ENCODE data around the gene SLC5A8. TPM values are rescaled to one million over a fixed set of nuclear protein-coding genes. Genes with fewer than 3 reads are reported as not detected.

The SLC5A8 gene
- total RNA-seq, 1 experiment from 2014 or later: 0.07 TPM

DNA sequence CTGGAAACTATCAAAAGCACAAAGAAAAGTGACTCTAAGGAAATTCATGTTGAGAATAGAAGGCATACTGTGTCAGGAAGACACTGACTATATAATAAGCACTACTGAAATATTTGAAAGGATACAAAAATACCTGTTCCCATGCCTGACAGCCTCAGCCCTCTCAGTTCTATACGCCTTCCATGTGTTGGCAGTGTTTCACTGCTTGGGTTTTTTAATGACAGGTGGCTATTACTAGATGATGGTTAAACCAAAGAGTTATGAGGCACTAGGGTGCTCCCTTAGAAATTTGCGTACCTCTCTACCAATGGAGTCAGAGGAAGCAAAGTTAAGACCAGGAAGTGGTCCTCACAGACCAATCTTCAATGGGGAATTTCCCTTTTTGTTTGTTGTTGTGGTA is 25.6 kb upstream of the SLC5A8 start:
- DNase-seq: no peak
- H2AK5ac ChIP-seq (ENCODE audit: insufficient read length, low read length): no peak overlapping the region
- no peak overlapping the region for H2BK20ac ChIP-seq (ENCODE audit: low read depth, low read length, poor library complexity, severe bottlenecking)
- no peak overlapping the region for H4K8ac ChIP-seq (replicated peaks; ENCODE audit: insufficient read length, low read depth, low read length)
- H3K27ac ChIP-seq (ENCODE audit: insufficient read length, low read depth, low read length): no peak overlapping the region
- H3K36me3 Mint-ChIP-seq (ENCODE audit: insufficient read depth in 1 of 3, low read depth in 3 of 3): no peaks in the 10 kb centered on the region
- no peak overlapping the region for H2BK5ac ChIP-seq (ENCODE audit: insufficient read length, low read length)
- no peak overlapping the region; a peak in 1 of 7 replicates for H3K27ac Mint-ChIP-seq
- H4K20me1 ChIP-seq (ENCODE audit: control insufficient read depth, insufficient read depth, insufficient read length): no peaks in the 10 kb centered on the region
- no peaks in the 10 kb centered on the region for H3K79me1 ChIP-seq (ENCODE audit: insufficient read depth, low read depth, low read length, poor library complexity, severe bottlenecking)
- no peaks in the 10 kb centered on the region for H3K4me1 ChIP-seq (ENCODE audit: insufficient read depth, low read length)
- no peak overlapping the region for H3T11ph ChIP-seq (ENCODE audit: low read length)
- H3K4me1 Mint-ChIP-seq: no peaks in the 10 kb centered on the region
- TF ChIP-seq, protein P1, sequence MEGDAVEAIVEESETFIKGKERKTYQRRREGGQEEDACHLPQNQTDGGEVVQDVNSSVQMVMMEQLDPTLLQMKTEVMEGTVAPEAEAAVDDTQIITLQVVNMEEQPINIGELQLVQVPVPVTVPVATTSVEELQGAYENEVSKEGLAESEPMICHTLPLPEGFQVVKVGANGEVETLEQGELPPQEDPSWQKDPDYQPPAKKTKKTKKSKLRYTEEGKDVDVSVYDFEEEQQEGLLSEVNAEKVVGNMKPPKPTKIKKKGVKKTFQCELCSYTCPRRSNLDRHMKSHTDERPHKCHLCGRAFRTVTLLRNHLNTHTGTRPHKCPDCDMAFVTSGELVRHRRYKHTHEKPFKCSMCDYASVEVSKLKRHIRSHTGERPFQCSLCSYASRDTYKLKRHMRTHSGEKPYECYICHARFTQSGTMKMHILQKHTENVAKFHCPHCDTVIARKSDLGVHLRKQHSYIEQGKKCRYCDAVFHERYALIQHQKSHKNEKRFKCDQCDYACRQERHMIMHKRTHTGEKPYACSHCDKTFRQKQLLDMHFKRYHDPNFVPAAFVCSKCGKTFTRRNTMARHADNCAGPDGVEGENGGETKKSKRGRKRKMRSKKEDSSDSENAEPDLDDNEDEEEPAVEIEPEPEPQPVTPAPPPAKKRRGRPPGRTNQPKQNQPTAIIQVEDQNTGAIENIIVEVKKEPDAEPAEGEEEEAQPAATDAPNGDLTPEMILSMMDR (conservative IDR thresholded peaks at IDR 0.05): no peak
- no peak overlapping the region for H3K56ac ChIP-seq (ENCODE audit: insufficient read length, low read depth, low read length)
- no peak overlapping the region for H2AFZ ChIP-seq (ENCODE audit: low read length)
- no peak overlapping the region for H3K4me2 ChIP-seq (ENCODE audit: insufficient read depth, insufficient read length, low read length)
- H3K79me2 ChIP-seq (ENCODE audit: insufficient read depth, low read length): no peaks in the 10 kb centered on the region
- no peaks in the 10 kb centered on the region for H3K23me2 ChIP-seq (ENCODE audit: insufficient read length, low read depth, low read length, poor library complexity, severe bottlenecking)
- no peak overlapping the region for H3K18ac ChIP-seq (ENCODE audit: insufficient read length, low read depth, low read length)
- H3K9me3 ChIP-seq (ENCODE audit: control insufficient read depth, low read depth, low read length): no peaks in the 10 kb centered on the region
- no peaks in the 10 kb centered on the region for H3K9me3 Mint-ChIP-seq
- no peak overlapping the region for H3K14ac ChIP-seq (ENCODE audit: insufficient read depth, low read length)
- H3K27me3 ChIP-seq (ENCODE audit: insufficient read depth, low read length): no peaks in the 10 kb centered on the region
- no peak overlapping the region for H2BK12ac ChIP-seq (ENCODE audit: insufficient read length, low read depth, low read length)
- no CpG with 5 or more reads among the region's 2 CpGs for WGBS (ENCODE audit: extremely low coverage, insufficient read length, low lambda C conversion rate)
- no peak overlapping the region for H3K9ac ChIP-seq (ENCODE audit: extremely low read depth, insufficient read length, low read length)
- no peak overlapping the region for H3K4ac ChIP-seq (ENCODE audit: low read depth, low read length)
- no peak overlapping the region for H4K91ac ChIP-seq (ENCODE audit: insufficient read length, low read depth, low read length)
- no peak overlapping the region for H3K4me3 Mint-ChIP-seq
- no peak overlapping the region for H2BK120ac ChIP-seq (ENCODE audit: low read depth, low read length, poor library complexity, severe bottlenecking)
- no peaks in the 10 kb centered on the region for H3K27me3 Mint-ChIP-seq (ENCODE audit: low read depth)
- H4K5ac ChIP-seq (ENCODE audit: insufficient read length, low read depth, low read length): no peak overlapping the region
- no peak overlapping the region for H3K23ac ChIP-seq (ENCODE audit: insufficient read length, low read depth, low read length)
- H2BK15ac ChIP-seq (ENCODE audit: low read depth, low read length): no peak overlapping the region
